PFSK-1 (cell line): ENCODE data around the gene SPNS3.

ENCODE experiments used
- FOXP2 ChIP-seq: optimal IDR thresholded peaks from 2 replicates; pipeline ENCODE3; 2011; ENCODE audit warnings: borderline replicate concordance, control low read depth, inconsistent platforms; ENCODE audit not compliant: insufficient read depth; ENCODE audit errors: extremely low read length, extremely low read depth
- POLR2AphosphoS5 ChIP-seq: IDR thresholded peaks from 2 replicates; pipeline ENCODE4 v1.6.1; 2012; ENCODE audit warnings: low read depth, mild to moderate bottlenecking, control low read depth, low read length, moderate library complexity
- SIN3A ChIP-seq: IDR thresholded peaks from 2 replicates; pipeline ENCODE4 v1.6.1; 2012; ENCODE audit warnings: mild to moderate bottlenecking, low read length, moderate library complexity, borderline replicate concordance; ENCODE audit not compliant: insufficient read depth
- TAF1 ChIP-seq: IDR thresholded peaks from 2 replicates; pipeline ENCODE4 v1.6.1; 2012; ENCODE audit warnings: low read length, control low read depth, borderline replicate concordance; ENCODE audit not compliant: insufficient read depth
- TF ChIP-seq, protein P1 (sequence below), 2 experiments: IDR thresholded peaks; 2 replicates each; pipeline versions ENCODE4 v1.6.1 to v1.8.0; 2011 to 2012; ENCODE audit warnings: low read depth in 2 of 2, low read length in 2 of 2, control low read depth in 1 of 2, inconsistent platforms in 1 of 2, mild to moderate bottlenecking in 1 of 2, moderate library complexity in 1 of 2; ENCODE audit not compliant: insufficient read depth in 1 of 2

The SPNS3 gene

DNA sequence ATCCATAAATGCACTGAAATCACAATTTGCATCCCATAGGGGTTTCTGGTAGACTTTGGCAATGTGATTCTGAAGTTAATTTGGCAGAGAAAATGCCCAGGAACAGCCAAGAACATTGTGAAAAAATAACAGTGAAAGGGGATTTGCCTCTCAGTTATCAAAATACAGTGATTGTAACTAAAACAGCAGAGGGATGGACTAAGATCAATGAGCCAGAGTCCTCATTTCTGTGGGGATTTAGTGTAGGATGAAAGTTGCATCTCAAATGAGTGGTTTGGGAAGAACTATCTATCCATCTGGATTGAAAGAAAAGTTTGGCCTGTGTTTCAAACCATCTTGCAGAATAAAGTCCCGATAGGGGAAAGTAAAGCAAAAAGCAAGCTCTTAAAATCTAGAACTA, 93.4 kb downstream of the SPNS3 start:
- TF ChIP-seq POLR2AphosphoS5 (no peak), FOXP2 (no peak), SIN3A (no peak), TAF1 (no peak)
- TF ChIP-seq, protein P1, sequence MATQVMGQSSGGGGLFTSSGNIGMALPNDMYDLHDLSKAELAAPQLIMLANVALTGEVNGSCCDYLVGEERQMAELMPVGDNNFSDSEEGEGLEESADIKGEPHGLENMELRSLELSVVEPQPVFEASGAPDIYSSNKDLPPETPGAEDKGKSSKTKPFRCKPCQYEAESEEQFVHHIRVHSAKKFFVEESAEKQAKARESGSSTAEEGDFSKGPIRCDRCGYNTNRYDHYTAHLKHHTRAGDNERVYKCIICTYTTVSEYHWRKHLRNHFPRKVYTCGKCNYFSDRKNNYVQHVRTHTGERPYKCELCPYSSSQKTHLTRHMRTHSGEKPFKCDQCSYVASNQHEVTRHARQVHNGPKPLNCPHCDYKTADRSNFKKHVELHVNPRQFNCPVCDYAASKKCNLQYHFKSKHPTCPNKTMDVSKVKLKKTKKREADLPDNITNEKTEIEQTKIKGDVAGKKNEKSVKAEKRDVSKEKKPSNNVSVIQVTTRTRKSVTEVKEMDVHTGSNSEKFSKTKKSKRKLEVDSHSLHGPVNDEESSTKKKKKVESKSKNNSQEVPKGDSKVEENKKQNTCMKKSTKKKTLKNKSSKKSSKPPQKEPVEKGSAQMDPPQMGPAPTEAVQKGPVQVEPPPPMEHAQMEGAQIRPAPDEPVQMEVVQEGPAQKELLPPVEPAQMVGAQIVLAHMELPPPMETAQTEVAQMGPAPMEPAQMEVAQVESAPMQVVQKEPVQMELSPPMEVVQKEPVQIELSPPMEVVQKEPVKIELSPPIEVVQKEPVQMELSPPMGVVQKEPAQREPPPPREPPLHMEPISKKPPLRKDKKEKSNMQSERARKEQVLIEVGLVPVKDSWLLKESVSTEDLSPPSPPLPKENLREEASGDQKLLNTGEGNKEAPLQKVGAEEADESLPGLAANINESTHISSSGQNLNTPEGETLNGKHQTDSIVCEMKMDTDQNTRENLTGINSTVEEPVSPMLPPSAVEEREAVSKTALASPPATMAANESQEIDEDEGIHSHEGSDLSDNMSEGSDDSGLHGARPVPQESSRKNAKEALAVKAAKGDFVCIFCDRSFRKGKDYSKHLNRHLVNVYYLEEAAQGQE (IDR thresholded peaks at IDR 0.05; ENCODE audit: insufficient read depth in 1 of 2, low read depth in 2 of 2, low read length in 2 of 2): no peak

DNA sequence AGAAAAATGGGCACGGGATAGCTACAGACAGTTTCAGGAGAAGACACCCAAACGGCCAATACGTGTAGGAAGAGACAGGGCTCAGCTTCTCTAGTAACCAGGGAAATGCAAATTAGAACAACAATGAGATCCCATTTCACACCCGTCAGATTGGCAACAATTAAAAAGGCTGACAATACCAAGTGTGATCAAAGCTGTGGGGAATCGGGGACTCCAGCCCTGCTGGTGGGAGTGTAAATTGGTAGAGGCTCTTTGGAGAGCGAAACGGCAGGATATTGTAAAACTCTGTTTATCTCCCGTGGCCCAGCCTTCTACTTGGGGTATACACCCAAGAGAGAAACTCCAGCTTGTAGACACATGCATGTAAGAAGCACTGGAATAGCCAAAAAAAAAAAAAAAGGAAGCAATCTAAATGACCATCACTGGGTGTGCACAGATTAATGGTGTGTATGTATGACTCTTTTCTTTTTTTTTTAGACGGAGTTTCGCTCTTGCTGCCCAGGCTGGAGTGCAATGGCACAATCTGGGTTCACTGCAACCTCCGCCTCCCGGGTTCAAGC, 93.9 kb downstream of the SPNS3 start:
- TF ChIP-seq TAF1 (no peak), FOXP2 (no peak), SIN3A (no peak), POLR2AphosphoS5 (no peak)
- TF ChIP-seq, protein P1 (IDR thresholded peaks at IDR 0.05; ENCODE audit: insufficient read depth in 1 of 2, low read depth in 2 of 2, low read length in 2 of 2): no peak

DNA sequence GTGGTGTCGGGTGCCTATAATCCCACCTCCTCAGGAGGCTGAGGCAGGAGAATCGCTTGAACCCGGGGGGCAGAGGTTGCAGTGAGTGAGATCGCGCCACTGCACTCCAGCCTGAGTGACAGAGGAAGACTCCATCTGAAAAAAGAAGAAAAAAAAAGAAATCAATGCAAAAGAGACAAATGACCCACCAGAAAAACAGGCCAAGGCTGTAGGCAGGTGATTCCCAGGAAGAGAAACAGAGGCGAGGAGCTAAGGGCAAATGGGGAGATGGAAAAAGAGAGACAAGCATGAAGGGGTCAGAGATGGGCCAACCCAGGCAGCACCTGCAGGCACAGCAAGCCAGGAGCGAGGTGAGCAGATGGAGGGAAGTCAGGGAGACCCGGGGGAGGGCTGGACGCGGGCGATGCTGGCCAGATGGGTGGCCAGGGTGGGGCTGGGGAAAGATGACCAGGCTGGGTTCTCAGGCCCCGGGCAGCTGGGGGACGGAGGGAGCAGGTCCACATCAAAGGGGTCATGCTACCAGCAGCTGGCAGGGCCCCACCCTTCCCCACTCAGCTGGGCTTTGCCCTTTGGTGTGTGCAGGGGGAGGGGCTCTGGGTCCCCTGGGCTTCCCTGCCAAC, 95.9 kb downstream of the SPNS3 start:
- TF ChIP-seq FOXP2 (no peak), TAF1 (no peak), SIN3A (no peak)
- TF ChIP-seq, protein P1 (IDR thresholded peaks at IDR 0.05; ENCODE audit: insufficient read depth in 1 of 2, low read depth in 2 of 2, low read length in 2 of 2): no peak

DNA sequence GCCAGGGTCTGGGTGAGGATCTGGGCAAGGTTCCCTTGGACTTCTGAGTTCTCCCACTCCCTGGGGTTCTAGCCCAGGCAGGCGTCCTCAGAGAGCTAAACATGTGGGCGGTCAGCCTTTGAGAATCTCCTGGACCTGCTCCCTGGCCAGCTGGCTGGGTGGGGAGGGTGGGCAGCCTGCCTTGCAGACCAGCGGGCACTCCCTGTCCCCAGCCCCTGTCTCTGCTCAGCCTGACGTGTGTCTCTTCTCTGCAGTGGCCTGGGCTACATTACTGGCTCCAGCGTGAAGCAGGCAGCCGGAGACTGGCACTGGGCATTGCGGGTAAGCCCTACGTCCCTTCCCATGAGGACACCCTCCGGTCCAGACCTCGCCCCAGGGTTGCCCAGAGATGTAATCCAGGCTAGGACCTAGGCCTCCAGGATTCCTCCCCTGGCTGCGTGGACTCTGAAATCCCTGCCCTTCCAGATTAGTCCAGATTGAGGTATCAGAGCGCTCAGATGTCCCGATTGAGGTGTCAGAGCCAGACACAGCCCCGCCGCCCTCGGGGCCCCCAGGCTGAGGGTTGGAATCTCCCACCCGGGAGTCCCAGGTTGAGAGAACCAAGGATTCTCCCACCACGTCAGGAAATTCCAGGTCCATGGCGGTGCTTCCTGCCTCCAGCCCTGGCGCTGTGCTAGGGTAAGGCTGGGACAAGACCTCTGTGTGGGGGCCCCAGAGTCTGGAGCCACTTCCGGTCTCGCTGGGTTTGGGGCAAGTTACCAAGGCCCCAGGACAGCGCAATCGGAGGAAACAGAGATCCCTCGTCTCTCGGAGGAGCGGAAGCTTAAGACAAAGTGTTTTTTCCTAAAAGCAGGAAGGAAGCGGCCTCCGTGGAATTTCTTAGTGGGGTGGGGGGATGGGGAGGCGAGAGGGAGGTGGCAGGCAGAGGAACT, 97.3 kb downstream of the SPNS3 start:
- no peak for TF ChIP-seq SIN3A
- TF ChIP-seq POLR2AphosphoS5: no peak
- no peak for TF ChIP-seq TAF1

DNA sequence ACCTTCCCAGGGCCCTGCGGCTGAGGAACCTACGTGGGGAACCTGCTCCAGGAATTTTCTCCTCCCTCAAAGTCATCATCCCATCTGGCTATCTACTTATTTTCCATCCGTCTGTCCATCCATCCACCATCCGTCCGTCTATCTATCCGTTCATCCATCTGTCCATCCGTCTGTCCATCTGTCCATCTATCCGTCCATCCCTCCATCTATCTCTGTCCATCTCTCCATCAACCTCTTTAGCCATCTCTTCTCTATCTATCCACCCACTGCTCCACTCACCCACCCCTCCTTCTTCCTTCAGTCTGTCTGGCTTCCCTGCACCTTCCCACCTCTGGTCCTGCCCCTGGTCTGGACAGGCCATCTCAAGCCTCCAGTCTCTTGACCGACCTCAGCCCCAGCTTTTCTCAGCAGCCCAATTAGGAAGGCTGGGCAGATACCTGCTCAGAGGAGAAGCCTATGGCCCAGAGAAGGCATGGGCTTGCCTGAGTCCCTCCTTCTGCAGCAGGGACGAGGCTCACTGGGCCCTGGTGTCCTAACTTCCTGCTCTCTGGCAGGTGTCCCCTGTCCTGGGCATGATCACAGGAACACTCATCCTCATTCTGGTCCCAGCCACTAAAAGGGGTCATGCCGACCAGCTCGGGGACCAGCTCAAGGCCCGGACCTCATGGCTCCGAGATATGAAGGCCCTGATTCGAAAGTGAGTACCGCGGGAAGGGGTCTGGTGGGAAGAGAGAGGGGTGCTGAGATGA, 98.4 kb downstream of the SPNS3 start:
- TF ChIP-seq POLR2AphosphoS5 (no peak), SIN3A (no peak), FOXP2 (no peak), TAF1 (no peak)
- TF ChIP-seq, protein P1 (IDR thresholded peaks at IDR 0.05; ENCODE audit: insufficient read depth in 1 of 2, low read depth in 2 of 2, low read length in 2 of 2): no peak
